Left lung (tissue), 10 donors: ENCODE results near the gene PRELP. TPM values are rescaled to one million over a fixed set of nuclear protein-coding genes. Genes with fewer than 3 reads are reported as not detected.
A peak's percentile ranks its signal among the peaks of the same experiment; 100 is the strongest.

Experiments used
- ATAC-seq: fragments of 200-7000 bp; cut with Tn5 transposase; one replicate; pipeline ENCODE4 v1.9.1; 2020; ENCODE audit warnings: moderate library complexity
- DNase-seq, 4 donors: peaks; one replicate each; pipeline ENCODE4 v3.0.0-alpha.2; 2013 to 2020
- H3K27ac ChIP-seq, 2 donors: fragments of 200-600 bp; sonication (generic) in 1 of 2; one replicate each; pipeline versions ENCODE4 v1.5.0 to v1.8.0; 2020 to 2021
- H3K27me3 ChIP-seq, 2 donors: fragments of 200-600 bp; sonication (generic) in 1 of 2; one replicate each; pipeline versions ENCODE4 v1.5.0 to v1.8.0; 2020 to 2021
- H3K36me3 ChIP-seq, 2 donors: fragments of 200-600 bp; sonication (generic) in 1 of 2; one replicate each; pipeline versions ENCODE4 v1.5.0 to v1.8.0; 2020 to 2021
- H3K4me1 ChIP-seq, 2 donors: fragments of 200-600 bp; one replicate each; pipeline ENCODE4 v1.8.0; 2021
- H3K4me3 ChIP-seq, 2 donors: fragments of 200-600 bp; sonication (generic) in 1 of 2; one replicate each; pipeline versions ENCODE4 v1.5.0 to v1.8.0; 2020 to 2021; ENCODE audit warnings: mild to moderate bottlenecking in 1 of 2
- H3K9me3 ChIP-seq, 2 donors: fragments of 200-600 bp; sonication (generic) in 1 of 2; one replicate each; pipeline versions ENCODE4 v1.5.0 to v1.8.0; 2020 to 2021
- intact Hi-C, 2 donors: fragments of 100-400 bp; cut with DNase I; formaldehyde crosslinking; loops; one replicate each; pipeline versions ENCODE4 v1.11.2 to v1.14.2; 2022
- polyA plus RNA-seq, 6 donors: library from polyadenylated mRNA; unstranded; fragments of 120-200 nt; gene quantifications; one replicate each; pipeline ENCODE4 v1.2.1, GENCODE V29; 2013; ENCODE audit not compliant: insufficient read length in 6 of 6
- total RNA-seq, 2 donors: library from RNA; stranded (reverse); fragmentation: NEBNext Ultra II Directional; extraction: Animal tissue kit (Norgen Biotek cat#: 25700); gene quantifications; one replicate each; pipeline ENCODE4 v1.2.1, GENCODE V29; 2021
- TF ChIP-seq, protein P1 (sequence below), 2 donors: fragments of 200-600 bp; sonication (generic) in 1 of 2; IDR thresholded peaks; one replicate each; pipeline versions ENCODE4 v1.5.0 to v1.8.0; 2021; ENCODE audit warnings: antibody characterized with exemption in 2 of 2
- donor health status: DM: no; HTN: yes; CAD: no.
- donor health status: DM: no; HTN: no; CAD: no.

Gene PRELP
- total and polyA plus RNA-seq, 8 donors, result 1.3 to 20.5 (median 2.4) TPM

DNA sequence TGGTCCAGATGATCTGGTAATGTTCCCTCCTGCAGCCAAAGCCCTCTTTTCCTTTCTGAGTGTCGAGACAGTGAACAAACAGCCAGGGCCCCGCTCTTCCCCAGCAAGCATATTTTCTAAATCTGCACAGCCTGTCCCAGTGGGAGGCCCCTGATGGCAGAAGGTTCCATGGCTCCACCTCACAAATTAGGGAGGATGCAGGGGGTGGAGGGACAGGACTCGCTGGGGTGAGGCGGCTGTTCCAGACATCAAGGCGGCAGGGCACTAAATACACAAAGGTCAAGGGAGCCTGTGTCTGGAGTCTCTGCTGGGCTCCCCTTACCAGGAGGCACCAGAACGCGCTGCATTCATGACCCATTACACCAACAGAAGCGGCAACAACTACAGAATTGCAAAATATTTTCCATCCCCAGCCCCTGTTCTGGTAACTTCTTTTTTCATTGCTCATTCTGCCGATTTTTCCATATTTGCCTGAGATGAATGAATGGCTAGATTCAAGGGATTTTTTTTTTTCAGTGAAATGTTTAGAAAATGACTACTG lies 27.0 kb upstream of the PRELP start:
- TF ChIP-seq, protein P1, sequence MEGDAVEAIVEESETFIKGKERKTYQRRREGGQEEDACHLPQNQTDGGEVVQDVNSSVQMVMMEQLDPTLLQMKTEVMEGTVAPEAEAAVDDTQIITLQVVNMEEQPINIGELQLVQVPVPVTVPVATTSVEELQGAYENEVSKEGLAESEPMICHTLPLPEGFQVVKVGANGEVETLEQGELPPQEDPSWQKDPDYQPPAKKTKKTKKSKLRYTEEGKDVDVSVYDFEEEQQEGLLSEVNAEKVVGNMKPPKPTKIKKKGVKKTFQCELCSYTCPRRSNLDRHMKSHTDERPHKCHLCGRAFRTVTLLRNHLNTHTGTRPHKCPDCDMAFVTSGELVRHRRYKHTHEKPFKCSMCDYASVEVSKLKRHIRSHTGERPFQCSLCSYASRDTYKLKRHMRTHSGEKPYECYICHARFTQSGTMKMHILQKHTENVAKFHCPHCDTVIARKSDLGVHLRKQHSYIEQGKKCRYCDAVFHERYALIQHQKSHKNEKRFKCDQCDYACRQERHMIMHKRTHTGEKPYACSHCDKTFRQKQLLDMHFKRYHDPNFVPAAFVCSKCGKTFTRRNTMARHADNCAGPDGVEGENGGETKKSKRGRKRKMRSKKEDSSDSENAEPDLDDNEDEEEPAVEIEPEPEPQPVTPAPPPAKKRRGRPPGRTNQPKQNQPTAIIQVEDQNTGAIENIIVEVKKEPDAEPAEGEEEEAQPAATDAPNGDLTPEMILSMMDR (IDR thresholded peaks at IDR 0.05), result no peak
- no peak for DNase-seq
- intact Hi-C loops, result no loop called here
- H3K27ac ChIP-seq, result peak overlapping the region in 1 of 2 donors; percentile 71
- H3K27me3 ChIP-seq, result peaks cover 3 to 21% of the 10 kb centered on the region in 2 donors
- H3K4me1 ChIP-seq, result peaks cover 0 to 10% of the 10 kb centered on the region in 2 donors
- H3K36me3 ChIP-seq, result no peaks in the 10 kb centered on the region
- H3K4me3 ChIP-seq, result no peak overlapping the region
- ATAC-seq, result peak; percentile 49
- peaks cover 0 to 3% of the 10 kb centered on the region in 2 donors for H3K9me3 ChIP-seq

DNA sequence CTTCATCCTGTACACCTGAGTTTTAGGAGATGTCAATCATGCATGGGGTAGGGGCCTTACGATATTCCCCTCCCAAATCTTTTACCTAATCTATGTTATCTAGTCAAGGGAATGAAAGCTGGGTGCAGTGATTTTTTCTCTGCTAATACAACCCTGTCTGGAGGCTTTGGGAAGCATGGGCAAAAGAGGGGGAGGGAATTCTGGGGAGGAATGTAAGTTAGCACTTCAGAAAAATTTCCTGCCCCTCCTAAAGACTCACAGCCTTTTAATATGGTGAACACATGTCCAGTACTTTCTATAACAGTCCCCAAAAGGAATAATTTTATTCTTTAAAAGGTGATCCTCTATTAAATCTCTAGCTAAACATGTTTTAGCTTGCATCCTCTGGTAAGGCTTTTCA lies 25.6 kb upstream of the PRELP start:
- no peak for DNase-seq
- Histone ChIP-seq H3K27me3 (peaks cover 0 to 24% of the 10 kb centered on the region in 2 donors), H3K27ac (no peak overlapping the region), H3K4me3 (no peak overlapping the region), H3K4me1 (peaks cover 0 to 10% of the 10 kb centered on the region in 2 donors), H3K36me3 (no peaks in the 10 kb centered on the region), H3K9me3 (peaks cover 0 to 3% of the 10 kb centered on the region in 2 donors)
- no peak for ATAC-seq
- intact Hi-C loops, result no loop called here
- TF ChIP-seq, protein P1 (IDR thresholded peaks at IDR 0.05), result no peak

DNA sequence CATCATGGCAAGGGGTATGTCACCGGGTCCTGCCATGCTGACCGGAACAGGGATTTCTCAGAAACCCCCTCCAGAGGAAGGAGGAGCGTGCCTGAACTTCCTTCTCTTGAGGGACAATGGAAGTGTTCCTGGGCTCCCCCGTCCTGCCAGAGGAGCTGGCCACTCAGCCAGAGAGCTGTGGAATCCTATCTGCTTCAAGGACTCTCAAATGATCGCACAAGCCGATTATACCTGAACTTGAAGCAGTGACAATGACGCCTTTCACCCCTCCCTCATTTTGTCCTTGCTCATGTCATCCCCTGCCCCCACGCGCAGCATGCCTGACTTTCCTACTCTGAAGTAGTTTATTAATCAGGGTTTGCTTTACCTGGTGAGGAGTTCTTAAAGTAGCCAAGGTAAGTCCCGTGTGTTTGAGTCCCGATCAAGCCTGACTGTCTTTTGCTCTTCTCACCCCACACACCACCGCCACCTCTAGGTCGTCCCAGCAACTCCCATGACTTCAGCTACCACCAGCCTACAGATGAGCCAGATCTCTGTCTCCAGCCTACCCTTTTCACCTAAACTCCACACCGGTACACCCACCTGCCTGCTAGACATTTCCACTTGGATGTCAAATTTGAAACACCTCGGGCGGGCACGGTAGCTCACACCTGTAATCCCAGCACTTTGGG lies 25.0 kb upstream of the PRELP start:
- DNase-seq (no peak), ATAC-seq (no peak)
- Histone ChIP-seq H3K9me3 (peaks cover 0 to 2% of the 10 kb centered on the region in 2 donors), H3K27ac (no peak overlapping the region), H3K4me1 (peaks cover 0 to 10% of the 10 kb centered on the region in 2 donors), H3K27me3 (peaks cover 0 to 28% of the 10 kb centered on the region in 2 donors), H3K4me3 (no peak overlapping the region), H3K36me3 (no peaks in the 10 kb centered on the region)
- TF ChIP-seq, protein P1 (IDR thresholded peaks at IDR 0.05), result no peak
- intact Hi-C loops, result no loop called here

DNA sequence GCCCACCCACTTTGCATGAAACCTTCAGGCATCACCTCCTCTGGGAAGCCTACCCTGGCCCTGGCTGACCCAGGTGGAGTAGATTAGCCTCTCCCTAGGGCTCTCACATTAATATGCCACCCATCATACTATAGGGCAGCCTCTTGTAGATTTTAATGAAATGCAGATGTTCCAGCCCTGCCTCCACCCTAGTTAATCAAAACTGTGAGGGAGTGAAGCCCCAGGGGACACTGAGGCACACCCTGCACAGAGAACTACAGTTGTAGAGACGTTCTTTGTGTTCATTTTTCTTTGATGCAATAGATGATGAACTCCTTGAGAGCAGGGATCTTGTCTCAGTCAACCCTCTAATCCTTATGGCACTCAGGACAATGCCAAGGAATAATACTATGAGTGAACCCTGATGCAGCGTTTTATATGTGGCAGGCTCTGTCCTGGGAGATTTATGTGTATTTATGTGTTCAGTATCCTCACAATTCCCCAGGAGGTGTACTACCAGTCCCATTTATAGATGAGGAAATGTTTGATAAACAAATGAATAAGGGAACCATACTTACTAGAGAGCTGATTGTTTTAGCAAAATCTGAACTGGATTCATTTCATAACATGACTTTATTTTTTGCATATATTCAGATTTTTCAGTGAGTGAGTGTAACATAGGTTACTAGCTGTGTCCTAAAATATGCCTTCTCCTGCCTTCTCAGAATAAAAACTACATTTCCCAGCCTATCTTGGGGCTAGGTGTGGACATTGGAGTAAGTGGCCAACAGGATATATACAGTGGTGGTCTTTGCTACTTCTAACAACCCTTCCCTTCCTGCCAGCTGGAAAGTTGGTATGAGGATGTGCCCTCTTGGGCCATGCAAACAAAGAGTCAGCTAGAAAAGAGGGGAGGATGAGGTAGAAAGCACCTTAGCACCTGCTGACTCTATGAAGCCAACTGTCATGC lies 23.5 kb upstream of the PRELP start:
- intact Hi-C loops, result no loop called here

More for the DNA sequence above, 23.5 kb upstream of the PRELP start:
- no peak overlapping the region for H3K27ac ChIP-seq
- no peaks in the 10 kb centered on the region for H3K9me3 ChIP-seq
- H3K4me1 ChIP-seq, result peaks cover 0 to 10% of the 10 kb centered on the region in 2 donors
- no peaks in the 10 kb centered on the region for H3K36me3 ChIP-seq
- no peak for ATAC-seq
- peaks cover 0 to 28% of the 10 kb centered on the region in 2 donors for H3K27me3 ChIP-seq
- no peak overlapping the region for H3K4me3 ChIP-seq
- DNase-seq, result no peak
- TF ChIP-seq, protein P1 (IDR thresholded peaks at IDR 0.05), result no peak
